ENCODE data around the gene CDS2. TPM values are rescaled to one million over a fixed set of nuclear protein-coding genes. Genes with fewer than 3 reads are reported as not detected.

CDS2 gene
- total and polyA plus RNA-seq, 2 of the 13 experiments (the other 11 are each of a cell fraction or from before 2014, with no cell fraction given): 81.3 to 153 TPM

DNA sequence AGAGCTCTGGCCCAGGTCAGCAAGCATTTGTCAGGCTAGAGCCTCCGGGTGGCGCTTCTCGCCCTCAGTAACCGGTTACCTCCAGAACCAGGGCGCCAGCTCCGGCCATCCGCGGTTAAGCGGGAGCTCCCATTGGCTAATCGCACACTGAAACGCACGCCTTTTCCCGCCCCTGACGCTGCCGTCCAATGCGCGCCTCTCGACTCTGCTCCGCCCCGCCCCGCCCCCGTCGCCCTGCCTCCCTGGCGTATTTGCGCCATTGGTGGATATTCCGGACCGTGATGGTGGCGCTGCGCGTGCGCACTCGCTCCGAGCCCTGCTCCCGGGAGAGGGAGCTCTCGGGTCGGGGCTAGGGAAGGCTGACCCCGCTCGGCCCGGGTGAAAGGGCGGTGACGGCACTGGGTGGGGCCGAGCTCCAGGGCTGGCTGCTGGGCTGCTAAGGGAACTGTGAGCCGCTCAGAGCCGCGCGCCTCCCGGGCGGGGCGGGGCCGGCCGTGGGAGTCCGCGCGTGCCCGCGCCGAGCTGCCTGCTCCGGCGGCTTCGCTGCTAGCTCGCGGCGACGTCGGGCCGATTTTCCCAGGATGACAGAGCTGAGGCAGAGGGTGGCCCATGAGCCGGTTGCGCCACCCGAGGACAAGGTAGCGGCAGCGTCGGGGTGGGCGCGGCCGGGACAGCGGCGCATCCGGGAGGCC, at the start of gene CDS2 (continued):
- TF ChIP-seq, protein P1, sequence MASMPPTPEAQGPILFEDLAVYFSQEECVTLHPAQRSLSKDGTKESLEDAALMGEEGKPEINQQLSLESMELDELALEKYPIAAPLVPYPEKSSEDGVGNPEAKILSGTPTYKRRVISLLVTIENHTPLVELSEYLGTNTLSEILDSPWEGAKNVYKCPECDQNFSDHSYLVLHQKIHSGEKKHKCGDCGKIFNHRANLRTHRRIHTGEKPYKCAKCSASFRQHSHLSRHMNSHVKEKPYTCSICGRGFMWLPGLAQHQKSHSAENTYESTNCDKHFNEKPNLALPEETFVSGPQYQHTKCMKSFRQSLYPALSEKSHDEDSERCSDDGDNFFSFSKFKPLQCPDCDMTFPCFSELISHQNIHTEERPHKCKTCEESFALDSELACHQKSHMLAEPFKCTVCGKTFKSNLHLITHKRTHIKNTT (CRISPR knock-in tag; IDR thresholded peaks at IDR 0.05): no peak
- TF ChIP-seq ZKSCAN5 (CRISPR knock-in tag; IDR thresholded peaks at IDR 0.05) (no peak), NFRKB (IDR thresholded peaks at IDR 0.05) (no peak), ETV5 (CRISPR knock-in tag; IDR thresholded peaks at IDR 0.05; ENCODE audit: borderline replicate concordance) (peak; percentile 48), HOXA9 (CRISPR knock-in tag; IDR thresholded peaks at IDR 0.05; ENCODE audit: borderline replicate concordance) (0 out of 2 replicates have a peak, but pooled peaks have one; percentile 16), IRF9 (CRISPR knock-in tag; IDR thresholded peaks at IDR 0.05; ENCODE audit: borderline replicate concordance) (no peak; the same call in 1 of the 2 replicates), NFYB (CRISPR knock-in tag; IDR thresholded peaks at IDR 0.05) (peak; percentile 93), PHF5A (CRISPR knock-in tag; IDR thresholded peaks at IDR 0.05; ENCODE audit: low read depth, unreplicated experiment) (no peak), SOX6 (IDR thresholded peaks at IDR 0.05) (no peak), SOX6 (CRISPR knock-in tag; IDR thresholded peaks at IDR 0.05) (peak; percentile 83; the same call in 1 of the 2 replicates), MYNN (CRISPR knock-in tag; IDR thresholded peaks at IDR 0.05; ENCODE audit: low read depth) (peak; percentile 50), ISL2 (CRISPR knock-in tag; IDR thresholded peaks at IDR 0.05) (peak; percentile 84), DRAP1 (CRISPR knock-in tag; IDR thresholded peaks at IDR 0.05) (peak; percentile 86), PITX1 (CRISPR knock-in tag; IDR thresholded peaks at IDR 0.05) (peak; percentile 40; the same call in 1 of the 2 replicates), RXRA (CRISPR knock-in tag; IDR thresholded peaks at IDR 0.05) (peak; percentile 98), ZNF644 (CRISPR knock-in tag; IDR thresholded peaks at IDR 0.05; ENCODE audit: low read depth) (0 out of 2 replicates have a peak, but pooled peaks have one; percentile 56), ZNF30 (CRISPR knock-in tag; IDR thresholded peaks at IDR 0.05) (no peak), MZF1 (CRISPR knock-in tag; IDR thresholded peaks at IDR 0.05; ENCODE audit: borderline replicate concordance) (no peak), YY1 (IDR thresholded peaks at IDR 0.05; ENCODE audit: insufficient read depth, insufficient replicate concordance, low read depth, low read length) (peak; percentile 87), ZNF12 (CRISPR knock-in tag; IDR thresholded peaks at IDR 0.05) (peak; percentile 4; the same call in 1 of the 2 replicates), TBX3 (IDR thresholded peaks at IDR 0.05; ENCODE audit: borderline replicate concordance) (0 out of 2 replicates have a peak, but pooled peaks have one; percentile 44), ZNF83 (CRISPR knock-in tag; IDR thresholded peaks at IDR 0.05; ENCODE audit: borderline replicate concordance) (no peak; the same call in 1 of the 2 replicates)
- TF ChIP-seq, protein P2, sequence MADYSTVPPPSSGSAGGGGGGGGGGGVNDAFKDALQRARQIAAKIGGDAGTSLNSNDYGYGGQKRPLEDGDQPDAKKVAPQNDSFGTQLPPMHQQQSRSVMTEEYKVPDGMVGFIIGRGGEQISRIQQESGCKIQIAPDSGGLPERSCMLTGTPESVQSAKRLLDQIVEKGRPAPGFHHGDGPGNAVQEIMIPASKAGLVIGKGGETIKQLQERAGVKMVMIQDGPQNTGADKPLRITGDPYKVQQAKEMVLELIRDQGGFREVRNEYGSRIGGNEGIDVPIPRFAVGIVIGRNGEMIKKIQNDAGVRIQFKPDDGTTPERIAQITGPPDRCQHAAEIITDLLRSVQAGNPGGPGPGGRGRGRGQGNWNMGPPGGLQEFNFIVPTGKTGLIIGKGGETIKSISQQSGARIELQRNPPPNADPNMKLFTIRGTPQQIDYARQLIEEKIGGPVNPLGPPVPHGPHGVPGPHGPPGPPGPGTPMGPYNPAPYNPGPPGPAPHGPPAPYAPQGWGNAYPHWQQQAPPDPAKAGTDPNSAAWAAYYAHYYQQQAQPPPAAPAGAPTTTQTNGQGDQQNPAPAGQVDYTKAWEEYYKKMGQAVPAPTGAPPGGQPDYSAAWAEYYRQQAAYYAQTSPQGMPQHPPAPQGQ (CRISPR knock-in tag; IDR thresholded peaks at IDR 0.05; ENCODE audit: borderline replicate concordance): no peak
- TF ChIP-seq, protein P3, sequence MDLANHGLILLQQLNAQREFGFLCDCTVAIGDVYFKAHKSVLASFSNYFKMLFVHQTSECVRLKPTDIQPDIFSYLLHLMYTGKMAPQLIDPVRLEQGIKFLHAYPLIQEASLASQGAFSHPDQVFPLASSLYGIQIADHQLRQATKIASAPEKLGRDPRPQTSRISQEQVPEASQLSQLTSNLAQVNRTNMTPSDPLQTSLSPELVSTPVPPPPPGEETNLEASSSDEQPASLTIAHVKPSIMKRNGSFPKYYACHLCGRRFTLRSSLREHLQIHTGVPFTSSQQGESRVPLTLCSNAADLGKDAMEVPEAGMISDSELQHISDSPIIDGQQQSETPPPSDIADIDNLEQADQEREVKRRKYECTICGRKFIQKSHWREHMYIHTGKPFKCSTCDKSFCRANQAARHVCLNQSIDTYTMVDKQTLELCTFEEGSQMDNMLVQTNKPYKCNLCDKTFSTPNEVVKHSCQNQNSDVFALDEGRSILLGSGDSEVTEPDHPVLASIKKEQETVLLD (CRISPR knock-in tag; IDR thresholded peaks at IDR 0.05; ENCODE audit: low read depth): peak; percentile 52

Data from HepG2 (cell line).